BJ (cell line): ENCODE data around the gene NPAT. TPM values are rescaled to one million over a fixed set of nuclear protein-coding genes. Genes with fewer than 3 reads are reported as not detected.
A peak's percentile ranks its signal among the peaks of the same experiment; 100 is the strongest.

Experiments
- CTCF ChIA-PET: fragments of 350-600 bp; formaldehyde crosslinking; extraction: SDS; loops from one replicate; lab custom pipeline; 2021; ENCODE audit warnings: antibody characterized with exemption, inconsistent platforms; lab: Yijun Ruan, JAX
- POLR2A ChIA-PET: fragments of 300-600 bp; sonication (Branson Sonifier 250); formaldehyde crosslinking; extraction: SDS; loops from one replicate; lab custom pipeline; 2021; ENCODE audit warnings: antibody characterized with exemption; lab: Charles Lee
- DNase-seq: peaks from one replicate; pipeline ENCODE4 v3.0.0-alpha.2; 2011; ENCODE audit warnings: low read depth
- H3K27me3 ChIP-seq: 2 replicates; pipeline ENCODE4 v1.6.0; 2011; ENCODE audit warnings: low read length; ENCODE audit not compliant: control insufficient read depth, insufficient read depth
- H3K36me3 ChIP-seq: 2 replicates; pipeline ENCODE4 v1.5.1; 2011; ENCODE audit warnings: low read length; ENCODE audit not compliant: control insufficient read depth, insufficient read depth
- H3K4me3 ChIP-seq: 2 replicates; pipeline ENCODE4 v1.5.1; 2011; ENCODE audit warnings: low read depth, mild to moderate bottlenecking, control low read depth, low read length
- CTCF ChIP-seq: IDR thresholded peaks from 2 replicates; pipeline ENCODE4 v1.5.1; 2011; ENCODE audit warnings: low read depth, mild to moderate bottlenecking, control low read depth, inconsistent platforms, low read length, moderate library complexity; ENCODE audit not compliant: insufficient read depth
- polyA minus RNA-seq: library from RNA; depleted of rRNA, polyadenylated mRNA; stranded (reverse); fragments of >200 nt; gene quantifications from 2 replicates; pipeline ENCODE4 v1.2.3, GENCODE V29; 2011; rRNA and poly(A)+ RNA removed
- polyA plus RNA-seq: library from polyadenylated mRNA; depleted of rRNA; stranded (reverse); fragments of >200 nt; gene quantifications from 2 replicates; pipeline ENCODE4 v1.2.3, GENCODE V29; 2011; rRNA removed

Gene NPAT
- polyA plus RNA-seq (3.8 and 7.2 TPM in 2 replicates), polyA minus RNA-seq (9.2 and 10.4 TPM in 2 replicates)

GRCh38 chr11:108222574-108223347 lies at the start of gene NPAT, which contains the start of gene ATM:
TSS of gene NPAT (minus strand) at chr11:108222638. CDS start at chr11:108222536, 102 bp downstream.
TSS of gene ATM (plus strand) at chr11:108223067. CDS start at chr11:108227625, 4,558 bp downstream.
- ChIA-PET CTCF (interaction anchor here (0.8 to 2.5 kb wide), 5 partner anchors 29 to 433 kb away, joined by 3 to 20 read pairs (median 3); no protein-coding TSS in a partner anchor), POLR2A (interaction anchor here (0.6 to 0.7 kb wide), 2 partner anchors 429 to 442 kb away, joined by 3 read pairs; partner anchors contain the start of gene DDX10)
- peak; percentile 90 for TF ChIP-seq CTCF
- peak; percentile 98 for DNase-seq
- Histone ChIP-seq H3K27me3 (no peaks in the 10 kb centered on the region), H3K36me3 (peaks cover 1% of the 10 kb centered on the region; the same call in 1 of the 2 replicates), H3K4me3 (peak within 1 kb of the TSS; percentile 75)

GRCh38 chr11:108269583-108269982 lies 47.1 kb upstream of the NPAT start:
- ChIA-PET CTCF (no interaction called here), POLR2A (no interaction called here)
- Histone ChIP-seq H3K27me3 (no peaks in the 10 kb centered on the region), H3K4me3 (no peak overlapping the region), H3K36me3 (no peaks in the 10 kb centered on the region; the same call in none of the 2 replicates)
- TF ChIP-seq CTCF = no peak
- DNase-seq = no peak

GRCh38 chr11:108253176-108253575 lies 30.7 kb upstream of the NPAT start:
- H3K36me3 ChIP-seq = peaks cover 3% of the 10 kb centered on the region
- DNase-seq = no peak
- CTCF ChIA-PET = no interaction called here

GRCh38 chr11:108246885-108247284 lies 24.4 kb upstream of the NPAT start:
- TF ChIP-seq CTCF = no peak
- no peak for DNase-seq
- POLR2A ChIA-PET = no interaction called here
- CTCF ChIA-PET = no interaction called here
- Histone ChIP-seq H3K36me3 (peaks cover 1% of the 10 kb centered on the region; the same call in 1 of the 2 replicates), H3K27me3 (no peaks in the 10 kb centered on the region), H3K4me3 (no peak overlapping the region)

More at GRCh38 chr11:108253176-108253575, 30.7 kb upstream of the NPAT start:
- POLR2A ChIA-PET = no interaction called here
- Histone ChIP-seq H3K27me3 (no peaks in the 10 kb centered on the region), H3K4me3 (no peak overlapping the region)
- no peak for TF ChIP-seq CTCF

GRCh38 chr11:108246308-108246707 lies 23.9 kb upstream of the NPAT start:
- H3K36me3 ChIP-seq = peaks cover 1% of the 10 kb centered on the region; the same call in 1 of the 2 replicates
- POLR2A ChIA-PET = no interaction called here
- no peak for TF ChIP-seq CTCF
- DNase-seq = no peak
- no peak overlapping the region for H3K4me3 ChIP-seq
- no peaks in the 10 kb centered on the region for H3K27me3 ChIP-seq
- CTCF ChIA-PET = no interaction called here
